Neural cell (in vitro differentiated cells): ENCODE data around the gene GLCE.

ENCODE experiments used
- TF ChIP-seq, protein P1 (sequence below): fragments of 450-650 bp; IDR thresholded peaks from 2 replicates; pipeline ENCODE4 v1.5.1; 2014; ENCODE audit warnings: antibody characterized with exemption, mild to moderate bottlenecking, moderate library complexity; ENCODE audit not compliant: poor library complexity, severe bottlenecking
- TF ChIP-seq, protein P2 (sequence below): IDR thresholded peaks from 2 replicates; pipeline ENCODE4 v1.6.1; 2012; ENCODE audit warnings: borderline replicate concordance

DNA sequence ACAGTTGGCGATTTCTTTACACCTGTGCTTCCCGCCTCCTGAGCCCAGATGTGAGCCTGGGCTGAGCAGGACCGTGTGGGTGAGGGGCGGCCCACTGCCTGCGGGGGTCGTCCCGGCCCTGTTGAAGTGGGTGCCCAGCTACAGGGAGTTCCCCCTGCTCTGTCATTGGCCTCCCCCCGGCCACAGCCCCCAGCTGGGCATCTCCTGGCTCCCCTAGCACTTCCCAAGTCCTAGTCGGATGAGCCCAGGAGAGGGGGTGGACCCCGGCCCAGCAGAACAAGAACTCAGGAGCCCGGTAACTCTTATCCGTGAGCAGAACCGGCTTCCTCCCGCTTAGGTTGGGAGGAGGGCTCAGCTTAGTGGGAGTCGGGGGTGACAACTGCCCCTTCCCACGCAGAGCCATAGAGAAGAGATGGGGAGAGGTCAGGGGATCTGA lies 139.0 kb downstream of the GLCE start:
- TF ChIP-seq, protein P1, sequence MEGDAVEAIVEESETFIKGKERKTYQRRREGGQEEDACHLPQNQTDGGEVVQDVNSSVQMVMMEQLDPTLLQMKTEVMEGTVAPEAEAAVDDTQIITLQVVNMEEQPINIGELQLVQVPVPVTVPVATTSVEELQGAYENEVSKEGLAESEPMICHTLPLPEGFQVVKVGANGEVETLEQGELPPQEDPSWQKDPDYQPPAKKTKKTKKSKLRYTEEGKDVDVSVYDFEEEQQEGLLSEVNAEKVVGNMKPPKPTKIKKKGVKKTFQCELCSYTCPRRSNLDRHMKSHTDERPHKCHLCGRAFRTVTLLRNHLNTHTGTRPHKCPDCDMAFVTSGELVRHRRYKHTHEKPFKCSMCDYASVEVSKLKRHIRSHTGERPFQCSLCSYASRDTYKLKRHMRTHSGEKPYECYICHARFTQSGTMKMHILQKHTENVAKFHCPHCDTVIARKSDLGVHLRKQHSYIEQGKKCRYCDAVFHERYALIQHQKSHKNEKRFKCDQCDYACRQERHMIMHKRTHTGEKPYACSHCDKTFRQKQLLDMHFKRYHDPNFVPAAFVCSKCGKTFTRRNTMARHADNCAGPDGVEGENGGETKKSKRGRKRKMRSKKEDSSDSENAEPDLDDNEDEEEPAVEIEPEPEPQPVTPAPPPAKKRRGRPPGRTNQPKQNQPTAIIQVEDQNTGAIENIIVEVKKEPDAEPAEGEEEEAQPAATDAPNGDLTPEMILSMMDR, result no peak
- TF ChIP-seq, protein P2, sequence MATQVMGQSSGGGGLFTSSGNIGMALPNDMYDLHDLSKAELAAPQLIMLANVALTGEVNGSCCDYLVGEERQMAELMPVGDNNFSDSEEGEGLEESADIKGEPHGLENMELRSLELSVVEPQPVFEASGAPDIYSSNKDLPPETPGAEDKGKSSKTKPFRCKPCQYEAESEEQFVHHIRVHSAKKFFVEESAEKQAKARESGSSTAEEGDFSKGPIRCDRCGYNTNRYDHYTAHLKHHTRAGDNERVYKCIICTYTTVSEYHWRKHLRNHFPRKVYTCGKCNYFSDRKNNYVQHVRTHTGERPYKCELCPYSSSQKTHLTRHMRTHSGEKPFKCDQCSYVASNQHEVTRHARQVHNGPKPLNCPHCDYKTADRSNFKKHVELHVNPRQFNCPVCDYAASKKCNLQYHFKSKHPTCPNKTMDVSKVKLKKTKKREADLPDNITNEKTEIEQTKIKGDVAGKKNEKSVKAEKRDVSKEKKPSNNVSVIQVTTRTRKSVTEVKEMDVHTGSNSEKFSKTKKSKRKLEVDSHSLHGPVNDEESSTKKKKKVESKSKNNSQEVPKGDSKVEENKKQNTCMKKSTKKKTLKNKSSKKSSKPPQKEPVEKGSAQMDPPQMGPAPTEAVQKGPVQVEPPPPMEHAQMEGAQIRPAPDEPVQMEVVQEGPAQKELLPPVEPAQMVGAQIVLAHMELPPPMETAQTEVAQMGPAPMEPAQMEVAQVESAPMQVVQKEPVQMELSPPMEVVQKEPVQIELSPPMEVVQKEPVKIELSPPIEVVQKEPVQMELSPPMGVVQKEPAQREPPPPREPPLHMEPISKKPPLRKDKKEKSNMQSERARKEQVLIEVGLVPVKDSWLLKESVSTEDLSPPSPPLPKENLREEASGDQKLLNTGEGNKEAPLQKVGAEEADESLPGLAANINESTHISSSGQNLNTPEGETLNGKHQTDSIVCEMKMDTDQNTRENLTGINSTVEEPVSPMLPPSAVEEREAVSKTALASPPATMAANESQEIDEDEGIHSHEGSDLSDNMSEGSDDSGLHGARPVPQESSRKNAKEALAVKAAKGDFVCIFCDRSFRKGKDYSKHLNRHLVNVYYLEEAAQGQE, result no peak
